Activated T-helper 17 cell treated with anti-CD3 and anti-CD28 coated beads, Interleukin-2, amount 50 U/mL, for 72 hours (primary cell): ENCODE results near the gene KLK8. TPM values are rescaled to one million over a fixed set of nuclear protein-coding genes. Genes with fewer than 3 reads are reported as not detected.

Source experiments
- ATAC-seq: fragments of 150-1000 bp; cut with Tn5 transposase; replicated peaks from 2 replicates; pipeline ENCODE4 v1.10.0; 2021; ENCODE audit warnings: mild to moderate bottlenecking, moderate library complexity
- H3K27ac Mint-ChIP-seq: one replicate; pipeline ENCODE4 v1.8.0; 2022; ENCODE audit warnings: mixed read lengths
- H3K27me3 Mint-ChIP-seq: one replicate; pipeline ENCODE4 v1.8.0; 2022; ENCODE audit warnings: mixed read lengths
- H3K36me3 Mint-ChIP-seq: one replicate; pipeline ENCODE4 v1.8.0; 2022; ENCODE audit warnings: low read depth, mild to moderate bottlenecking, mixed read lengths
- H3K4me1 Mint-ChIP-seq: one replicate; pipeline ENCODE4 v1.8.0; 2022; ENCODE audit warnings: mixed read lengths
- H3K4me3 Mint-ChIP-seq: one replicate; pipeline ENCODE4 v1.8.0; 2022; ENCODE audit warnings: mild to moderate bottlenecking, mixed read lengths
- H3K9me3 Mint-ChIP-seq: one replicate; pipeline ENCODE4 v1.8.0; 2022; ENCODE audit warnings: mixed read lengths
- total RNA-seq, 2 donors: library from RNA; stranded (reverse); gene quantifications; one replicate each; pipeline ENCODE4 v1.2.3, GENCODE V29; 2022

KLK8 gene
- total RNA-seq, 2 donors from 2014 or later, result not detected

GRCh38 chr19:51025401-51025800 is 24.0 kb upstream of the KLK8 start:
- Mint-ChIP-seq H3K9me3 (no peaks in the 10 kb centered on the region), H3K36me3 (no peaks in the 10 kb centered on the region), H3K4me3 (no peak overlapping the region), H3K27me3 (peaks cover 35% of the 10 kb centered on the region), H3K27ac (no peak overlapping the region), H3K4me1 (no peaks in the 10 kb centered on the region)
- no peak for ATAC-seq

- peaks cover 37% of the 10 kb centered on the region for H3K27me3 Mint-ChIP-seq
- H3K4me3 Mint-ChIP-seq, result no peak overlapping the region
- no peak overlapping the region for H3K27ac Mint-ChIP-seq
- no peaks in the 10 kb centered on the region for H3K9me3 Mint-ChIP-seq
- no peak for ATAC-seq
- no peaks in the 10 kb centered on the region for H3K36me3 Mint-ChIP-seq
- H3K4me1 Mint-ChIP-seq, result no peaks in the 10 kb centered on the region
Observed at GRCh38 chr19:51024924-51025323, 23.5 kb upstream of the KLK8 start.

GRCh38 chr19:51023946-51024345 is 22.5 kb upstream of the KLK8 start:
- Mint-ChIP-seq H3K4me3 (no peak overlapping the region), H3K27me3 (peaks cover 38% of the 10 kb centered on the region), H3K9me3 (no peaks in the 10 kb centered on the region), H3K36me3 (no peaks in the 10 kb centered on the region), H3K4me1 (no peaks in the 10 kb centered on the region), H3K27ac (no peak overlapping the region)
- no peak for ATAC-seq

GRCh38 chr19:51022526-51022925 is 21.1 kb upstream of the KLK8 start:
- Mint-ChIP-seq H3K27ac (no peak overlapping the region), H3K9me3 (no peaks in the 10 kb centered on the region), H3K4me3 (no peak overlapping the region), H3K36me3 (peaks cover 6% of the 10 kb centered on the region), H3K4me1 (peaks cover 6% of the 10 kb centered on the region), H3K27me3 (peaks cover 44% of the 10 kb centered on the region)
- ATAC-seq, result no peak

- Mint-ChIP-seq H3K27me3 (peaks cover 47% of the 10 kb centered on the region), H3K4me1 (peaks cover 11% of the 10 kb centered on the region), H3K9me3 (no peaks in the 10 kb centered on the region), H3K27ac (no peak overlapping the region), H3K4me3 (no peak overlapping the region), H3K36me3 (peaks cover 12% of the 10 kb centered on the region)
- ATAC-seq, result peak; percentile 28
Observed at GRCh38 chr19:51020988-51021651, 19.7 kb upstream of the KLK8 start.

- peak within 1 kb of the TSS; percentile 66 for H3K4me3 Mint-ChIP-seq
- peaks cover 51% of the 10 kb centered on the region for H3K27me3 Mint-ChIP-seq
- peaks cover 11% of the 10 kb centered on the region for H3K4me1 Mint-ChIP-seq
- H3K27ac Mint-ChIP-seq, result no peak within 1 kb of the TSS
- no peaks in the 10 kb centered on the region for H3K9me3 Mint-ChIP-seq
- H3K36me3 Mint-ChIP-seq, result peaks cover 12% of the 10 kb centered on the region
- no peak for ATAC-seq
Observed at GRCh38 chr19:51019544-51019925, 18.1 kb upstream of the KLK8 start, which contains the start of gene KLK10. Gene KLK10 (minus strand): TSS chr19:51019709. CDS start chr19:51019130, 579 bp downstream.

GRCh38 chr19:51018745-51019543 is 17.5 kb upstream of the KLK8 start:
- Mint-ChIP-seq H3K9me3 (no peaks in the 10 kb centered on the region), H3K36me3 (peaks cover 12% of the 10 kb centered on the region), H3K27ac (no peak overlapping the region), H3K4me3 (peak overlapping the region; percentile 66), H3K4me1 (peaks cover 11% of the 10 kb centered on the region), H3K27me3 (peaks cover 54% of the 10 kb centered on the region)
- ATAC-seq, result no peak

DNA sequence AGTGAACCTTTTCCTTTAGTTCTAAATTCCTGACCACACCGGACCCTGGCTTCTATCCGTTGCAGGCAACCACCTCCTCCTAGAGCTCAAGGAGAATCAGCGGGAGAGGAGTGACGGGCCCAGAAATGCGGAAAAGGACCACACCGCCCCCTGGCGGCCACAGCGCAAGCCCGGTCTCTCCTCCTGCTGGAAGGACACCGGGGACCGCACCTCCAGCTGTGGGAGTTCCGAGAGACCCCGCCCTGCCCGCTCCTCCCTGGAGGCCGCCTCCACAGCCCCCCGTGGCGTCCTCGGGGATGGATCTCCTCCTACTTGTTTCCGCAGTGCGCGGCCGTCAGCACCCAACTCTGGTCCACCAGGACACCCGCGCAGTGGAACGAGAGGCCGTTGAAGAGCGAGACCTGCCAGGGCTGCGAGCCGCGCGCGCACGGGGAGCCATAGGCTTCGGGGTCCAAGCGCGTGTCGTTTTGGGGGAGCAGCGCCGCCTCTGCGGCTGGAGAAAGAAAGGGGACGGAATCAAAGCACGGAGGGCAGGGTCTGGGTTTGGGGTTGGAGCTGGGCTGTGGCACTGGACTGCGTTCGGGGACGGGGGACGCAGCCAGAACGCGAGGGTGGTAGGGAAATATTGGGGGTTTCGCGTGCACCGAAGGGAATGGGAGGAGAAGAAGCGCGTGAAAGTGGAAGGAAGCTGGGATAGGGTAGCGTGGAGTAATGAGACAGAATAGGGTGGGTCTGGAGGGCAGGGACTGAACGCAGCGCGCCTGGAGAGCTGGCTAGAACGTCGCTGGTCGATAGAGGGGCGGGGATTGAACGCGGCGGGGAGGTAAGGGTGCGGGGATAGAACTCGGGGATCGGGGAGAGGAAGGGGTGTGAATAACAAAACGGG is 15.6 kb upstream of the KLK8 start:
- peaks cover 51% of the 10 kb centered on the region for H3K27me3 Mint-ChIP-seq
- ATAC-seq, result peak; percentile 50

GRCh38 chr19:51015691-51016267 is 14.4 kb upstream of the KLK8 start:
- Mint-ChIP-seq H3K4me3 (no peak overlapping the region), H3K27ac (no peak overlapping the region), H3K9me3 (no peaks in the 10 kb centered on the region)

More for the DNA sequence above, 15.6 kb upstream of the KLK8 start:
- H3K4me1 Mint-ChIP-seq, result peaks cover 11% of the 10 kb centered on the region
- no peak overlapping the region for H3K4me3 Mint-ChIP-seq
- no peak overlapping the region for H3K27ac Mint-ChIP-seq
- H3K36me3 Mint-ChIP-seq, result peaks cover 12% of the 10 kb centered on the region
- no peaks in the 10 kb centered on the region for H3K9me3 Mint-ChIP-seq

DNA sequence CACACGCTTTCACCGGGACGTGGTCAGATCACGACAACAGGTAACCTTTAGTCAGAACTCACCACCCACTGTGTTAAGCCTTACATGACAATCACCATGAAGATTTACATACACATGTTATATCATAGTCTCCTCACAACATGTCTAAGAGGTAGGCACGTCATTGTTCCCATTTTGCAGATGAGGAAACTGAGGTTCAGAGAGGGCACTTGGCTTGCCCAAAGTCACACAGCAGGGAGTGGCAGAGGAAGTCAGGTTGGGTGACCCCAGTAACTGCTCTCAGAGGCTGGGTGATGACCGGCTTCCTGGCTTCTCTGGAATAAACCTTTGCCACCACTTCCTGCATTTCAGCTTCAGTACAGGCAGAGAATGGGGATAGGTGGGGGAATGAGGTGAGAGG is 12.8 kb upstream of the KLK8 start:
- H3K27me3 Mint-ChIP-seq, result peaks cover 54% of the 10 kb centered on the region
- no peak overlapping the region for H3K4me3 Mint-ChIP-seq
- no peak overlapping the region for H3K27ac Mint-ChIP-seq
- peaks cover 11% of the 10 kb centered on the region for H3K4me1 Mint-ChIP-seq
- ATAC-seq, result no peak
- H3K36me3 Mint-ChIP-seq, result peaks cover 12% of the 10 kb centered on the region
- H3K9me3 Mint-ChIP-seq, result no peaks in the 10 kb centered on the region

More at GRCh38 chr19:51015691-51016267, 14.4 kb upstream of the KLK8 start:
- H3K27me3 Mint-ChIP-seq, result peaks cover 53% of the 10 kb centered on the region
- H3K4me1 Mint-ChIP-seq, result peaks cover 11% of the 10 kb centered on the region
- no peak for ATAC-seq
- H3K36me3 Mint-ChIP-seq, result peaks cover 12% of the 10 kb centered on the region

- ATAC-seq, result no peak
- Mint-ChIP-seq H3K4me3 (no peak overlapping the region), H3K27ac (no peak overlapping the region), H3K9me3 (no peaks in the 10 kb centered on the region), H3K4me1 (peaks cover 5% of the 10 kb centered on the region), H3K36me3 (peaks cover 6% of the 10 kb centered on the region), H3K27me3 (peaks cover 48% of the 10 kb centered on the region)
Observed at GRCh38 chr19:51012661-51013190, 11.3 kb upstream of the KLK8 start.

DNA sequence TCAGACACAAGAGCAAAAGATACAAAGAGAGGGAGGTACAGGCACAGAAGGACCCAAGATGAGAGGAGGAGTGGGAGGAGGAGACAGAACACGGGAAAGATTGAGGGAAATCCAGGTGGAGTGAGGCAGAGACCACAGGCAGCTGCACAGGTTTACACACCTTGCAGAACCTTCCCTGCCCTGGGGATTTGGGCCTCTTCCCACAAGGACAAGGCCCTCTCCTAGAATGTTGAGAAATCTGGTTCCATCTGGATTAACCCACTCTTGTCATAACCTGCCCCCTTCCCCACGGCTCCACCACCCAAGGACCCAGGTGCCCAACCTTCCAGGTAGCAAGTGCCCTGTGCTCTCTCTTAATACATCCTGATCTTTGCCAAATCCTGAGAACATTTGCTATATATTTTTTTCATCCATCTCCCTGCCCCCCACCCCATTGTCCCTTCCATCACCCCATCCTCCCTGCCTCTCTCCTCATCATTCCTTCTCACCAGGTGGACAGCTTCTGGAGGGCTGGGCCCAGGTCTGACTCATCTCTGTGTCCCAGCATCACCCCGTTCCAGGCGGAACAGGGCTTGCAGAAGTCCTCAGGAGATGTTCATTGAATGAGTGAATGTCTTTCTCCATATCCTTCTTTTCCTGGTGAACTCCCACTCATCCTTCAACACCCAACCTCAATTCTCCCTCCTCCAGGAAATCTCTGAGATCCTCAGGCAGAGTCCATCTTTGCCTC is 8.8 kb upstream of the KLK8 start:
- Mint-ChIP-seq H3K27ac (no peak overlapping the region), H3K4me1 (no peaks in the 10 kb centered on the region), H3K27me3 (peaks cover 43% of the 10 kb centered on the region), H3K4me3 (no peak overlapping the region), H3K36me3 (no peaks in the 10 kb centered on the region), H3K9me3 (no peaks in the 10 kb centered on the region)
- ATAC-seq, result no peak

- no peaks in the 10 kb centered on the region for H3K36me3 Mint-ChIP-seq
- peaks cover 38% of the 10 kb centered on the region for H3K27me3 Mint-ChIP-seq
- ATAC-seq, result peak; percentile 34
- H3K4me3 Mint-ChIP-seq, result no peak overlapping the region
- no peak overlapping the region for H3K27ac Mint-ChIP-seq
- H3K9me3 Mint-ChIP-seq, result no peaks in the 10 kb centered on the region
- no peaks in the 10 kb centered on the region for H3K4me1 Mint-ChIP-seq
Observed at GRCh38 chr19:51009061-51009891, 7.9 kb upstream of the KLK8 start.
